Progenitor cell of endocrine pancreas (in vitro differentiated cells): ENCODE results near the gene CDC42EP3. TPM values are rescaled to one million over a fixed set of nuclear protein-coding genes. Genes with fewer than 3 reads are reported as not detected.

Experiments used
- DNase-seq: peaks from one replicate; pipeline ENCODE4 v3.0.0; 2021; ENCODE audit warnings: low spot score; ENCODE audit not compliant: unreplicated experiment
- H3K27ac Mint-ChIP-seq: 2 replicates; pipeline ENCODE4 v1.8.0; 2021; ENCODE audit warnings: mild to moderate bottlenecking, moderate library complexity, mixed read lengths
- H3K27me3 Mint-ChIP-seq: 2 replicates; pipeline ENCODE4 v1.8.0; 2021; ENCODE audit warnings: mixed read lengths
- H3K36me3 Mint-ChIP-seq: 2 replicates; pipeline ENCODE4 v1.8.0; 2022; ENCODE audit warnings: mixed read lengths; ENCODE audit not compliant: insufficient read depth
- H3K4me1 Mint-ChIP-seq: 2 replicates; pipeline ENCODE4 v1.8.0; 2021; ENCODE audit warnings: low read depth, mixed read lengths
- H3K4me3 Mint-ChIP-seq: 2 replicates; pipeline ENCODE4 v1.8.0; 2021; ENCODE audit warnings: low read depth, mild to moderate bottlenecking, moderate library complexity, mixed read lengths
- H3K9me3 Mint-ChIP-seq: 2 replicates; pipeline ENCODE4 v1.8.0; 2021; ENCODE audit warnings: low read depth, mixed read lengths
- total RNA-seq: library from RNA; stranded (reverse); gene quantifications from 2 replicates; pipeline ENCODE4 v1.2.1, GENCODE V29; 2021
- TF ChIP-seq, protein P1 (sequence below): fragments of 200-600 bp; sonication (generic); IDR thresholded peaks from one replicate; pipeline ENCODE4 v1.5.0; 2021; ENCODE audit warnings: antibody characterized with exemption, mild to moderate bottlenecking; ENCODE audit not compliant: unreplicated experiment

CDC42EP3 gene
- total RNA-seq, 1 donor from 2014 or later = 43.1 TPM

GRCh38 chr2:37627710-37628109 lies 43.7 kb downstream of the CDC42EP3 start:
- H3K4me1 Mint-ChIP-seq = peaks cover 7% of the 10 kb centered on the region

GRCh38 chr2:37625796-37626571 lies 45.5 kb downstream of the CDC42EP3 start:
- Mint-ChIP-seq H3K27me3 (peaks cover 9% of the 10 kb centered on the region), H3K4me3 (no peak overlapping the region), H3K4me1 (no peaks in the 10 kb centered on the region), H3K9me3 (no peaks in the 10 kb centered on the region), H3K36me3 (no peaks in the 10 kb centered on the region), H3K27ac (no peak overlapping the region)
- TF ChIP-seq, protein P1, sequence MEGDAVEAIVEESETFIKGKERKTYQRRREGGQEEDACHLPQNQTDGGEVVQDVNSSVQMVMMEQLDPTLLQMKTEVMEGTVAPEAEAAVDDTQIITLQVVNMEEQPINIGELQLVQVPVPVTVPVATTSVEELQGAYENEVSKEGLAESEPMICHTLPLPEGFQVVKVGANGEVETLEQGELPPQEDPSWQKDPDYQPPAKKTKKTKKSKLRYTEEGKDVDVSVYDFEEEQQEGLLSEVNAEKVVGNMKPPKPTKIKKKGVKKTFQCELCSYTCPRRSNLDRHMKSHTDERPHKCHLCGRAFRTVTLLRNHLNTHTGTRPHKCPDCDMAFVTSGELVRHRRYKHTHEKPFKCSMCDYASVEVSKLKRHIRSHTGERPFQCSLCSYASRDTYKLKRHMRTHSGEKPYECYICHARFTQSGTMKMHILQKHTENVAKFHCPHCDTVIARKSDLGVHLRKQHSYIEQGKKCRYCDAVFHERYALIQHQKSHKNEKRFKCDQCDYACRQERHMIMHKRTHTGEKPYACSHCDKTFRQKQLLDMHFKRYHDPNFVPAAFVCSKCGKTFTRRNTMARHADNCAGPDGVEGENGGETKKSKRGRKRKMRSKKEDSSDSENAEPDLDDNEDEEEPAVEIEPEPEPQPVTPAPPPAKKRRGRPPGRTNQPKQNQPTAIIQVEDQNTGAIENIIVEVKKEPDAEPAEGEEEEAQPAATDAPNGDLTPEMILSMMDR = no peak
- no peak for DNase-seq

More at GRCh38 chr2:37627710-37628109, 43.7 kb downstream of the CDC42EP3 start:
- Mint-ChIP-seq H3K9me3 (no peaks in the 10 kb centered on the region), H3K27me3 (peaks cover 15% of the 10 kb centered on the region), H3K27ac (no peak overlapping the region), H3K4me3 (no peak overlapping the region), H3K36me3 (no peaks in the 10 kb centered on the region)
- no peak for DNase-seq
- TF ChIP-seq, protein P1 = no peak

GRCh38 chr2:37625156-37625555 lies 46.3 kb downstream of the CDC42EP3 start:
- H3K27ac Mint-ChIP-seq = no peak overlapping the region
- no peaks in the 10 kb centered on the region for H3K9me3 Mint-ChIP-seq
- TF ChIP-seq, protein P1 = no peak
- peaks cover 3% of the 10 kb centered on the region for H3K27me3 Mint-ChIP-seq
- no peak for DNase-seq
- H3K4me1 Mint-ChIP-seq = no peaks in the 10 kb centered on the region
- H3K4me3 Mint-ChIP-seq = no peak overlapping the region
- no peaks in the 10 kb centered on the region for H3K36me3 Mint-ChIP-seq

- no peak overlapping the region for H3K4me3 Mint-ChIP-seq
- H3K36me3 Mint-ChIP-seq = no peaks in the 10 kb centered on the region
- no peak overlapping the region for H3K27ac Mint-ChIP-seq
- TF ChIP-seq, protein P1 = no peak
- no peak for DNase-seq
- H3K27me3 Mint-ChIP-seq = no peaks in the 10 kb centered on the region
- H3K9me3 Mint-ChIP-seq = no peaks in the 10 kb centered on the region
- no peaks in the 10 kb centered on the region for H3K4me1 Mint-ChIP-seq
Observed at GRCh38 chr2:37623971-37624900, 47.2 kb downstream of the CDC42EP3 start.

- no peak for DNase-seq
- no peaks in the 10 kb centered on the region for H3K36me3 Mint-ChIP-seq
- H3K9me3 Mint-ChIP-seq = no peaks in the 10 kb centered on the region
- no peaks in the 10 kb centered on the region for H3K4me1 Mint-ChIP-seq
- H3K4me3 Mint-ChIP-seq = no peak overlapping the region
- no peaks in the 10 kb centered on the region for H3K27me3 Mint-ChIP-seq
- TF ChIP-seq, protein P1 = no peak
- H3K27ac Mint-ChIP-seq = no peak overlapping the region
Observed at GRCh38 chr2:37623406-37623805, 48.0 kb downstream of the CDC42EP3 start.
